Motor neuron (in vitro differentiated cells): ENCODE measurements around the gene LRMDA. TPM values are rescaled to one million over a fixed set of nuclear protein-coding genes. Genes with fewer than 3 reads are reported as not detected.

Experiments used
- ATAC-seq, 8 experiments: fragments of 200-7000 bp; cut with Tn5 transposase; replicated peaks in 6 of 8; 2 replicates each; pipeline ENCODE4 v1.8.0; 2021; ENCODE audit warnings: mild to moderate bottlenecking in 8 of 8, moderate library complexity in 8 of 8
- H3K27ac ChIP-seq, 2 donors: fragments of 250-450 bp; sonication (Bioruptor Pico); 2 replicates each; pipeline ENCODE4 v1.9.0; 2021; ENCODE audit warnings: antibody characterized with exemption in 2 of 2, mild to moderate bottlenecking in 2 of 2, moderate library complexity in 1 of 2
- H3K4me1 ChIP-seq, 2 donors: fragments of 250-450 bp; sonication (Bioruptor Pico); replicated peaks in 1 of 2; 2 replicates each; pipeline ENCODE4 v1.6.1; 2021; ENCODE audit warnings: antibody characterized with exemption in 2 of 2, mild to moderate bottlenecking in 2 of 2, moderate library complexity in 1 of 2
- H3K4me3 ChIP-seq, 5 donors: fragments of 250-450 bp; sonication (Bioruptor Pico); 2 replicates each; pipeline ENCODE4 v1.9.0; 2021; ENCODE audit warnings: antibody characterized with exemption in 5 of 5, mild to moderate bottlenecking in 5 of 5, moderate library complexity in 4 of 5
- WGBS, 10 experiments: fragments of 450-650 bp; shearing (Covaris generic); methylation state at CpG; one replicate each; pipeline ENCODE4 v1.0.0; 2022; 5-methylcytosine and 5-hydroxymethylcytosine counted together
- in situ Hi-C, 9 experiments: fragments of 400-800 bp; cut with MboI; loops; one replicate each; pipeline ENCODE4 v1.15.0; 2021; ENCODE audit warnings: low sequenced_read_pairs in 9 of 9, low pct_unique_long_range_greater_than_20kb in 2 of 9; ENCODE audit not compliant: unreplicated experiment in 9 of 9
- total RNA-seq, 8 experiments: library from RNA; unstranded; fragments of 300-600 nt; gene quantifications; 2 replicates each; pipeline versions ENCODE4 v1.2.3 to v1.2.4, GENCODE V29; 2022

Gene LRMDA
- total RNA-seq, 8 experiments from 2014 or later = 0.85 to 5.4 (median 2.2) TPM; not detected in 1

DNA sequence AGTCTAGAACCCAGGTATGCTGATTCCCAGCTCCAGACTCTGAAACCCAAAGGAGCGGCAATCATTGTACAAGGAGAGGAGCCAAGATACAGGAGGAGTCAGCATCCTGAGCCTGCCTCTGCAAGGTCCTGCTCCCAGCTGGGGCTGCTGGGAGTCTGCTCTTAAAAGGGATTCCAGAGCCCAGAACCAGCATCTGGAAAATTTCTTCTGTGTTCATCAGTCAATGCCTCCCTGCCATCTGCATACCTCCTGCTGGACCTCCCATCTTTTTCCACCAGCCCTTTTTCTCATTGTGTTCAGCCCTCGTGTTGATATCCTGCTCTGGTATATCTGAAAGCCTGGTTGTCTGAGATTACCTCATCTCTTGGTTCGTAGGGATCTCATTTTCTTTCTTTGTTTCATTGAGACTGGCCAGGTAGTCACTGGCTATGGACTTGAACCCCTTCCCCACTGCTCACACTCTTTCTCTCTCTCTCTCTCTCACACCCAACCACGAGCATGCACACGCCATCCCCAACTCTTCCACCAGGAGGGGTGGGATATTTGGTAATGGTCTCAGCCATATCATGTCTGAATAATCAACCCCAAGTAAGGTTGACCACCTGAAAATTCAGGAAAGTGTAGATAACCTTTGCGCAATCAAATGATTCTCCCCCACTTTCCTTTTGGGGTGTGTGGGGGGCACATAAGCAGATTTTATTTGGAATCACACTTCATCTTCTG lies 608.8 kb downstream of the LRMDA start:
- 20 to 100% (median 96%) methylated on average over 1 to 6 of the region's 6 CpGs; no CpG with 5 or more reads in 3 of the 10 experiments for WGBS, 10 experiments
- ATAC-seq = no peak
- Histone ChIP-seq H3K4me3 (no peak overlapping the region), H3K27ac (no peak overlapping the region), H3K4me1 (peaks cover 9 to 13% of the 10 kb centered on the region in 2 donors)
- in situ Hi-C loops = loop anchor here in 3 of 9 experiments (25.0 kb wide), 4 partner anchors 272 to 947 kb away; partner anchors contain the start of gene ZNF503 (in 2 of the 3)

DNA sequence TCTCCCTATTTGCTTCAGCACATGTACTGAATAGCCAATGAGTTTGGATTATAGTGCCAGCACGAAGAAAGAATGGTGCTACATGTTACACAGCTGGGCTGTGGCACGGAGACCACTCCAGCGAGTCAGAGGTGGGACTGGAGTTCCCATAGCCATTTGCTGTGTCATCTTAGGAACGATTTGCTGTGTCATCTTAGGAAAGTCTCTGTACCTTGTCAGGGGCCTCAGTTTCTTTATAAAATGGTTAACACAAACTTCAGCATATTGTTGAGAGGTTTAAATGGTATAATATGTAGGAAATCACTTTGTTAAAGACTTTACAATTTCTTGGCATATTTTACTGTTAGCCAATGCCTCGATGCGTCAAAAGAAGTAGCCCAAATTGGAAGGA lies 609.4 kb downstream of the LRMDA start:
- in situ Hi-C loops = loop anchor here in 3 of 9 experiments (25.0 kb wide), 4 partner anchors 271 to 946 kb away; partner anchors contain the start of gene ZNF503 (in 2 of the 3)
- WGBS, 10 experiments = 43 to 100% (median 83%) methylated on average over 1 to 5 of the region's 6 CpGs; no CpG with 5 or more reads in 3 of the 10 experiments
- no peak overlapping the region for H3K27ac ChIP-seq
- H3K4me3 ChIP-seq = no peak overlapping the region
- peaks cover 7 to 8% of the 10 kb centered on the region in 2 donors for H3K4me1 ChIP-seq
- ATAC-seq = no peak

DNA sequence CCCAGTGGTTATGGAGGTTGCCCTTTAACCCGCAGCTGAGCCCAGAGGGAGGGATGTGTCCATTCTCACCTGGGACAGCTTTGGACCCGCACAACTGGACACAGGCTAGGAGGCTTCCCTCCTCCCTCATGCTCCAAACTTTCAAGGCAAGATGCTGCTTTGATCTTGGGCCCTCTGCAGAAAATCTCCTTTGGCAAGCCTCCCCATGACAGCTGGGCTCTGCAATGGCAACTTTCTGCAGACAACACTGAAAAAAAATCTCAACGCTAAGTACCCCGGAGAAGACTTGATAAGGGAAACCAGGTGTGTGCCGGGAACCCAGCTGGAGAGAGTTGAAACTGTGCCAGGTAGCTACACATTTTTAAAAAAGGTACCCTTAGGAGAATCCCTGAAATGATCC lies 610.1 kb downstream of the LRMDA start:
- no peak overlapping the region for H3K27ac ChIP-seq
- no peak overlapping the region for H3K4me3 ChIP-seq
- 48 to 100% (median 93%) methylated on average over 1 to 4 of the region's 5 CpGs; no CpG with 5 or more reads in 3 of the 10 experiments for WGBS, 10 experiments
- in situ Hi-C loops = loop anchor here in 3 of 9 experiments (25.0 kb wide), 4 partner anchors 271 to 946 kb away; partner anchors contain the start of gene ZNF503 (in 2 of the 3)
- H3K4me1 ChIP-seq = peaks cover under 1 to 2% of the 10 kb centered on the region in 2 donors
- no peak for ATAC-seq

DNA sequence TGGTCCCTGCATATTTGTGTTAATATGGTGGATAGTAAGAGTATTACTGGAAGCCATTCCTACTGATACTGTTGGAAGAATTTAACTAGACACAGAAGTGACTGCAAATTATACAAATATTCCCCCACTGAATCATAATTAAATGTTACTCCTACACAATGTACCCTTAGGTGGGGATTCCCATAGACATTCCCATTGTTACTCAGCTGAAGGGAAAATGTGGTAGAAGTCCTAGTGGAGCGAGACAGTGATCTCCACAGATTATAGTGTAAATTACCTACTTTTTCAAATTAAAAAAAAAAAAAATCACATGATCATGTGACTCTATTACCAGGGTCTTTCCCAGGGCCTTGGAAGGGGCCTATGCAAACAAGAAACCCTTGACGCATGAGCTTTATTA lies 611.8 kb downstream of the LRMDA start:
- Histone ChIP-seq H3K4me1 (no peaks in the 10 kb centered on the region), H3K27ac (no peak overlapping the region), H3K4me3 (no peak overlapping the region)
- in situ Hi-C loops = loop anchor here in 3 of 9 experiments (25.0 kb wide), 4 partner anchors 269 to 944 kb away; partner anchors contain the start of gene ZNF503 (in 2 of the 3)
- ATAC-seq = no peak
- WGBS, 10 experiments = 93 to 100% (median 100%) methylated on average over 1 to 2 of the region's 2 CpGs; no CpG with 5 or more reads in 4 of the 10 experiments

DNA sequence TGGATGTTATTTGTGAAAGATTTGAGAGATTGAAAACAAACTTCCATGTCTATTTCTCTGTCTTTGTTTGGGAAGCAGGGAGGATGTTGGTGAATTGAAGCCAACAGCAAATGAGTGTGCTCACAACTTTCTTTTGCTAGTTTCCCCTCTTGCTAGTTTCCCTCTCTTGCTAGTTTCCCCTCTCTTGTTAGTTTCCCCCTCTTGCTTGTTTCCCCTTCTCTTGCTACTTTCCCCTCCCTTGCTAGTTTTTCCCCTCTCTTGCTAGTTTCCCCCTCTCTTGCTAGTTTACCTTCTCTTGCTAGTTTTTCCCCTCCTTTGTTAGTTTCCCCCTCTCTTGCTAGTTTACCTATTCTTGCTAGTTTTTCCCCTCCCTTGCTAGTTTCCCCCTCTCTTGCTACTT lies 613.3 kb downstream of the LRMDA start:
- ATAC-seq = no peak
- in situ Hi-C loops = loop anchor here in 3 of 9 experiments (25.0 kb wide), 4 partner anchors 268 to 943 kb away; partner anchors contain the start of gene ZNF503 (in 2 of the 3)
- H3K4me1 ChIP-seq = no peaks in the 10 kb centered on the region
- no peak overlapping the region for H3K4me3 ChIP-seq
- no peak overlapping the region for H3K27ac ChIP-seq

DNA sequence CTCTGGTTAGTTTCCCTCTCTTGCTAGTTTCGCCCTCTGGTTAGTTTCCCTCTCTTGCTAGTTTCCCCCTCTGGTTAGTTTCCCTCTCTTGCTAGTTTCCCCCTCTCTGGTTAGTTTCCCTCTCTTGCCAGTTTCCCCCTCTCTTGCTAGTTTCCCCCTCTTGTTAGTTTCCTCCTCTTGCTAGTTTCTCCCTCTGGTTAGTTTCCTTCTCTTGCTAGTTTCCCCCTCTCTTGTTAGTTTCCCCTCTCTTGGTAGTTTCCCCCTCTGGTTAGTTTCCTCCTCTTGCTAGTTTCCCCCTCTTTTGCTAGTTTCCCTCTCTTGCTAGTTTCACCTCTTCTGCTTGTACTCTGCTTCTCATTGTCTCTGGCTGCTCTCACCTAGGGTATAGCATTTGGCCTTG lies 613.8 kb downstream of the LRMDA start:
- H3K4me1 ChIP-seq = peaks cover under 1 to 4% of the 10 kb centered on the region in 2 donors
- 33 to 100% (median 84%) methylated on average over 1 of the region's 1 CpG; no CpG with 5 or more reads in 4 of the 10 experiments for WGBS, 10 experiments
- no peak overlapping the region for H3K4me3 ChIP-seq
- no peak overlapping the region for H3K27ac ChIP-seq
- ATAC-seq = no peak
- in situ Hi-C loops = loop anchor here in 3 of 9 experiments (25.0 kb wide), 4 partner anchors 267 to 942 kb away; partner anchors contain the start of gene ZNF503 (in 2 of the 3)

DNA sequence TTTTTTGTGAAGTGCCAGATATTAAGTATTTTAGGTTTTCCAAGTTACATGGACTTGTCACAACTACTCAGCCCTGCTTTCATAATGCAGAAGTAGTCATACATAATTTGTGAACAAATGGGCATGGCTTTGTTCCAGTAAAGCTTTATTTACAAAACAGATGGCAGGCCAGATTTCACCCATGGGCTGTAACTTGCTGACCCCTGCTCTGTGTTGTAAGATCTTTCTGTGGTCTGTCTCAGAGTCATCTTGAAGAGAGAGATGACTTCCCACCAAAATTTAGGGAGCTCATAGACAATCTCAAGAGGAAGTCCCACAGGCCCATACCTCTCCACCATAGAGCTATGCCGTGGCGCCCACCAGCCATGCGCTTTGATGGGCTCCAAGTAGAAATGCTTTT lies 616.1 kb downstream of the LRMDA start:
- peaks cover 24% of the 10 kb centered on the region in 2 donors for H3K4me1 ChIP-seq
- WGBS, 10 experiments = 89 to 100% (median 100%) methylated on average over 1 to 3 of the region's 3 CpGs; no CpG with 5 or more reads in 1 of the 10 experiments
- no peak overlapping the region for H3K27ac ChIP-seq
- ATAC-seq = no peak
- no peak overlapping the region for H3K4me3 ChIP-seq
- in situ Hi-C loops = loop anchor here in 3 of 9 experiments (25.0 kb wide), 4 partner anchors 265 to 940 kb away; partner anchors contain the start of gene ZNF503 (in 2 of the 3)

DNA sequence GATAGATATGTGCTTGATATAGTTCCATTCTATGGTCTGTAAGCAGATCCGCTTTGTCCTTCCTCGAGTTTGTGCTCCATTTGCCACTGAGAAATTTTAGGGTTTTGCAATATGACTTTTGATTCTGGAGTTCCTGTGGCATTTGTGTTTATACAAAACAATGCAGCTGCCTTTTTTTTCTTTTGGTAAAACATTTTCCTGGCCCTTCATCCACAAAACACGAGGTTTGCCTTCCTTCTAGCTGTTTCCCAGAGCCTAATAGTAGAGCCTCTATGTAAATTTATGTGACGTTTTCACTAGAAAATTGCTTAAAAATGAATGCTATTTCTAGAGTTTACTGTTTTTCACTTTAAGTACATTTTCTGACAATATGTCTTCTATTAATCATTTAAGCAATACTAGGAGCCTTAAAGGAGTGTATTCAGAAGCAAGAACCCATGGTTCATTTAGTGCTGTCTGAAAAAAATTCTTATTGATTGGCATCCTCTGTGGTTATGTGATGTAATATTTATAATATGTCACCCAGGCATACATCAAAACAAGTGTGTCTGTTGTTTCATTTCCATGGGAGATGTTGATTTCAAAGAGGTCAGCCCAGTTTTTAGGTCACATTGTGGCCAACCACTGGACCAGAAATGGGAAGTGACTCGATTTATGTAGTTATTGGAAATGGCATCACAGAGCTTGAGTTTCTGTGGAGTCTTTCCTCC lies 618.3 kb downstream of the LRMDA start:
- 50 to 100% (median 79%) methylated on average over 2 to 5 of the region's 5 CpGs for WGBS, 10 experiments
- no peak overlapping the region for H3K4me3 ChIP-seq
- in situ Hi-C loops = loop anchor here in 3 of 9 experiments (25.0 kb wide), 4 partner anchors 263 to 938 kb away; partner anchors contain the start of gene ZNF503 (in 2 of the 3)
- ATAC-seq = peak in 2 of 8 experiments; percentile 33 to 60
- H3K27ac ChIP-seq = no peak overlapping the region
- peaks cover 30 to 33% of the 10 kb centered on the region in 2 donors for H3K4me1 ChIP-seq

DNA sequence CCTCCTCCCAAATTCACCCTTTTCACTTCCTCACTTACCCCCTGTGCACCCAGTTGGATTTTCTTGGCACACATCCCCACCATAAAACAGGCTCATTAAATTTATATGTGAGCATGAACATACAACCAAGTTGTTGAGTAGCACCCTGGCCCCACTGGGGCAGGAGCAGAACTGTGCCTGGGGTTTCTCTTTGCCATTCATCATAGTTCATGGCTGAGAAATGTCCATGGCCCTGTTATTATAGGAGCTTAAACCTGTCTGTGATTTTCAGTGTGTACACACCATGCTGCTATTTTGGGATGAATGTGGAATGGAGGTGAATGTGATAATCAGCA lies 618.8 kb downstream of the LRMDA start:
- peaks cover 30 to 33% of the 10 kb centered on the region in 2 donors for H3K4me1 ChIP-seq
- in situ Hi-C loops = no loop called here
- H3K27ac ChIP-seq = no peak overlapping the region
- no peak overlapping the region for H3K4me3 ChIP-seq
- no peak for ATAC-seq

DNA sequence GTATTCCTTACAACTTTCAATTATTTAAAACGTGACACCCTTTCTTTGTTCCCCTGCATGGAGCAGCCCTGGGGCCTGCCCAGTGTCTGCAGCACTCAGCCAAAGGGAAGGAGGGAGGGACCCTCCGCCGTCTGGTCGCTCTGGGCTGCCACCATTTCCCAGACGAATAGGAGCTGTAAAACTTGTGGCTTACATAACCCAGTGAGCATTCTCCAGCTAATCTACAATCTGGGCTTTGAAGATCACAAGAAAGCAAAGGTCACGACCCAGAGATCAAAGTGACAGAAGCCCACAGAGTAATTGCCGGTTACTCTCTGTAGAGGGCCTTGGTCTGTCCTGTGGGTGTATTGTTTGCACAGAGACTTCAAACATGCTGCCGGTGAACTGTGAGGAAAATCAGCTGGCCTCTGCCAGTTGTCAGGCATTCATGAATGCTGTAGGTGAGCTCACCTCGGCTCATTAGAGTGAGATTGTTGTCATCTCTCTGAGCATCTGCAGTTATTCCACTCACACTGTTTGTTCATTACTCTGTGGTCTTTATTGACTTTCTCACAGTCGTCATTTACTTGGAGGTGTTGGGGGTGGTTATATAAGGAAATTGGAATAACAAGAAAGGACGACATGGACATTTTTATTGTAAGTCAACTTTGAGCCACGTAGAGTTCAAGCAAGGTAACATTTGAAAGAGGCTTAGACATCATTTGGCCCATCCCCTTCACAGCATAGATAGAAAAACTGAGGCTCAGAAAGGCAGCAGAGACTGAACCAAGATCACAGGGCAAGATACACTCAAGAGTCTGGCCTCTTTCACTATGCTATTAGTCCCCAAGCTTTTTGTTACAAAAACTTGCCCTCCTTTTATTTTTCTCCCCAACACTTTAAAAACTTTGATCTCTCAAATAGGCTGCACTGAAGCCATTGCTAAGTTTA lies 619.8 kb downstream of the LRMDA start:
- 3 to 67% (median 22%) methylated on average over 1 to 10 of the region's 12 CpGs; no CpG with 5 or more reads in 1 of the 10 experiments for WGBS, 10 experiments
- in situ Hi-C loops = no loop called here
- Histone ChIP-seq H3K4me3 (no peak overlapping the region), H3K27ac (no peak overlapping the region), H3K4me1 (peaks cover 30 to 33% of the 10 kb centered on the region in 2 donors)
- ATAC-seq = peak in 5 of 8 experiments; percentile 68 to 93 (median 84)

DNA sequence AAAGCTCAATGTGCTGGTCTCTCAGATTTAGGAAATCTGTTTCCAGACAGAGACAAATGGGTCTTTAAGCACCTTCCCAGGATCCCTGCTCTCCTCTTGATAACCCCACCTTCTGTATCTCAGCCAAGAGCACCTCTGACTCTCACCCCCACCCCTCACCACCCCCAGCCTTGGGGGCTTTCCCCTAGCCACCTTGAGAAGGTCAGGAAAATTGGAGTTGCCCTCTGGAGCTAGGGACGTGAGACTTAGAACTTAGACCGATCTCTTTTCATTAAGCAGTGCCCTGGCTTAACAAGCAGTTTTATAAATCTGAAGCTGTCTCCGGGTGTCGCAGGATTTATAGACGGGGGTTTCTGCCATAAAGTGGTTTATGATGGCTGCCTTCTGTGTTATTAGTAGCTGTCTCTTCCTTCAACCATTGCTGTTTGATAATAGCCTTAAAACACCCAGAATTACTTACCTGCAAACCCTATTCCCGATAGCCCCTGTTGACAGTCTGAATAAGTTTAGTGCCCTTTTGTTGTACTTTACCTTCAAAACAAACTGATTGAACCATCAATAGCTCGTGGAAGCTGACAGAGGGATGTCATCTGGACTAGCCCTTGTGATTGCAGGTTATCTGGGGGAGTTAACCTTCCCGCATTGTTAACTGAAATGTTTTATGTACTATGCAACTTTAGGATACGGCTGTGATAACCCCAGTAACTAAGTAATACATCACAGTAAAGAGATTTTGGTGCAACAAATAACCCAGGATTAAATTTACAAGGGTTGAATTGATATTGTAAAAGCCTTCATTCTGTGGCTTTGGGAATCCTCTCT lies 621.5 kb downstream of the LRMDA start:
- H3K27ac ChIP-seq = no peak overlapping the region
- peaks cover 30 to 33% of the 10 kb centered on the region in 2 donors for H3K4me1 ChIP-seq
- H3K4me3 ChIP-seq = no peak overlapping the region
- WGBS, 10 experiments = 46 to 76% (median 61%) methylated on average over 1 to 7 of the region's 9 CpGs
- in situ Hi-C loops = no loop called here
- ATAC-seq = no peak
